ENCODE measurements around the gene OMD. TPM values are rescaled to one million over a fixed set of nuclear protein-coding genes. Genes with fewer than 3 reads are reported as not detected.
"Not testable (repeated sequence)": the region's sequence is repeated elsewhere in the genome, so short reads cannot be mapped to it uniquely, and the experiment has no call there.

Gene OMD
- total RNA-seq, 1 donor from 2014 or later, result not detected

DNA sequence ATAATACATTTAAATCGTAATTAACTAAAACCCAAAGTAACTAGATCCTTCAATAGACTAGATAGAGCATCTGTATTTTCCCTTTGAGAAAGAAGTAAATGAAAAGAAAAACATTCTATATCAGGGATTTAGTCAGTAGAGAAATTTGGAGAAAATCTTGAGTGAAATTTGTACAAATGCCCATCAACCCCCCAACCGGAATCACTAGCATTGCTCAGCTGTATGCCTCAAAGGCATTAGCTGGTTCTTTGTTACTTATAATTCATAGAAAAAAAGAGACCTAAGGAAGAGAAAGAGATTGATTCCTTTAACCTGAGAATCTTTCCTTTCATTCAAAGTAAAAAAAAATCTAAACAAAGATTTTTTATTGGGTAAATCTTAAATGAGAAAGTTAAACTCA lies 659 bp downstream of the OMD start:
- no peaks in the 10 kb centered on the region for H3K27me3 ChIP-seq
- DNase-seq (ENCODE audit: low spot score), result no peak
- H3K36me3 ChIP-seq, result no peaks in the 10 kb centered on the region
- H3K27ac ChIP-seq, result no peak overlapping the region
- no peaks in the 10 kb centered on the region for H3K79me2 ChIP-seq (ENCODE audit: low read depth)
- no peak overlapping the region for H3K4me2 ChIP-seq
- Mint-ChIP-seq H3K36me3 (no peaks in the 10 kb centered on the region), H3K4me3 (no peak overlapping the region), H3K9me3 (no peaks in the 10 kb centered on the region), H3K4me1 (peaks cover 5% of the 10 kb centered on the region), H3K27me3 (ENCODE audit: insufficient read depth, low read depth) (no peaks in the 10 kb centered on the region), H3K27ac (no peak overlapping the region)
- no peaks in the 10 kb centered on the region for H3F3A ChIP-seq (ENCODE audit: low read depth)
- TF ChIP-seq EZH2 (IDR thresholded peaks at IDR 0.05), result no peak
- no peak for TF ChIP-seq EZH2phosphoT487 (IDR thresholded peaks at IDR 0.05)
- TF ChIP-seq, protein P1, sequence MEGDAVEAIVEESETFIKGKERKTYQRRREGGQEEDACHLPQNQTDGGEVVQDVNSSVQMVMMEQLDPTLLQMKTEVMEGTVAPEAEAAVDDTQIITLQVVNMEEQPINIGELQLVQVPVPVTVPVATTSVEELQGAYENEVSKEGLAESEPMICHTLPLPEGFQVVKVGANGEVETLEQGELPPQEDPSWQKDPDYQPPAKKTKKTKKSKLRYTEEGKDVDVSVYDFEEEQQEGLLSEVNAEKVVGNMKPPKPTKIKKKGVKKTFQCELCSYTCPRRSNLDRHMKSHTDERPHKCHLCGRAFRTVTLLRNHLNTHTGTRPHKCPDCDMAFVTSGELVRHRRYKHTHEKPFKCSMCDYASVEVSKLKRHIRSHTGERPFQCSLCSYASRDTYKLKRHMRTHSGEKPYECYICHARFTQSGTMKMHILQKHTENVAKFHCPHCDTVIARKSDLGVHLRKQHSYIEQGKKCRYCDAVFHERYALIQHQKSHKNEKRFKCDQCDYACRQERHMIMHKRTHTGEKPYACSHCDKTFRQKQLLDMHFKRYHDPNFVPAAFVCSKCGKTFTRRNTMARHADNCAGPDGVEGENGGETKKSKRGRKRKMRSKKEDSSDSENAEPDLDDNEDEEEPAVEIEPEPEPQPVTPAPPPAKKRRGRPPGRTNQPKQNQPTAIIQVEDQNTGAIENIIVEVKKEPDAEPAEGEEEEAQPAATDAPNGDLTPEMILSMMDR (IDR thresholded peaks at IDR 0.05), result no peak
- H4K20me1 ChIP-seq (ENCODE audit: low read depth), result no peaks in the 10 kb centered on the region
- no peak overlapping the region for H2AFZ ChIP-seq (replicated peaks)
- no peak overlapping the region for H3K9ac ChIP-seq
- no peaks in the 10 kb centered on the region for H3K9me3 ChIP-seq (ENCODE audit: low read depth)
- no peaks in the 10 kb centered on the region for H3K4me1 ChIP-seq
- no peak overlapping the region for H3K4me3 ChIP-seq

DNA sequence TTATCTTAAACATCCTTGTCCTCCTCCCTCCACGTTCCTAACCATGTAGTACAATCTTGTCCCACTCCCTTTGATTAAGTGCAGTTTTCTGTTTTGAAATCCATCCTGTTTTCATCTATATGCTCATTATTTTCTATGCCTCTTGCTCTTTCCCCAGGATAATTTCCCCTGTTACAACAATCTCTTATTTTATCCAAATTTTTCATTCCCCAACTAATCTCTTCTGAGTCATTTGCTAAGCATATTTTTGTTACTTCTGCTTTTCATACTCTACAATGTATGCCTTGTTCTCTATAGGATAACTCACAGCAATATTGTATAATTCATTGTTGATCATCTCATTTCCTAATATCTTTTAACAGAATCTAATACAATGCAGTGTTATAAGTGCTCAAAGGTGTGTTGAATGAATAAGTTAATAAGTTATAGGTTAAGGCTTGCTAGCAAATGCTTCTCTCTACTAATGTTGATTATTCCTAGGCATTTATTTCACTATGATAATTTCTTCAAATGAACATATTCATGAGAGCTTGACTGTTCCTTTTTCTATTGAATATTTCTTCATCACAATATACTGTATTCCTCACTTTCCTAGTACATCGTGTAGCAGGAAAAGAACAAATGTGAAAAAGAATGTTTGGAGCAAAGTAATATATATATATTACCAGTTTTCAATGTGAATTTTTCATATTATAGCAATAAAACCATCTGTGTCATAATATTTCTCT lies 1.5 kb downstream of the OMD start:
- no peaks in the 10 kb centered on the region for H3K9me3 ChIP-seq (ENCODE audit: low read depth)
- no peaks in the 10 kb centered on the region for H3K27me3 Mint-ChIP-seq (ENCODE audit: insufficient read depth, low read depth)
- H3K9ac ChIP-seq, result no peak overlapping the region
- no peaks in the 10 kb centered on the region for H3K4me1 ChIP-seq
- H3K4me3 ChIP-seq, result no peak overlapping the region
- no peak overlapping the region for H3K27ac ChIP-seq
- DNase-seq (ENCODE audit: low spot score), result no peak
- TF ChIP-seq EZH2phosphoT487 (IDR thresholded peaks at IDR 0.05) (no peak), EZH2 (IDR thresholded peaks at IDR 0.05) (no peak)
- TF ChIP-seq, protein P1 (IDR thresholded peaks at IDR 0.05), result no peak
- H3F3A ChIP-seq (ENCODE audit: low read depth), result no peaks in the 10 kb centered on the region
- H3K27ac Mint-ChIP-seq, result no peak overlapping the region
- H3K9me3 Mint-ChIP-seq, result no peaks in the 10 kb centered on the region
- H3K36me3 Mint-ChIP-seq, result no peaks in the 10 kb centered on the region
- no peaks in the 10 kb centered on the region for H3K79me2 ChIP-seq (ENCODE audit: low read depth)
- no peaks in the 10 kb centered on the region for H3K27me3 ChIP-seq
- no peaks in the 10 kb centered on the region for H4K20me1 ChIP-seq (ENCODE audit: low read depth)
- H3K4me3 Mint-ChIP-seq, result no peak overlapping the region
- no peak overlapping the region for H3K4me2 ChIP-seq
- no peak overlapping the region for H2AFZ ChIP-seq (replicated peaks)
- H3K4me1 Mint-ChIP-seq, result peaks cover 5% of the 10 kb centered on the region
- H3K36me3 ChIP-seq, result no peaks in the 10 kb centered on the region

DNA sequence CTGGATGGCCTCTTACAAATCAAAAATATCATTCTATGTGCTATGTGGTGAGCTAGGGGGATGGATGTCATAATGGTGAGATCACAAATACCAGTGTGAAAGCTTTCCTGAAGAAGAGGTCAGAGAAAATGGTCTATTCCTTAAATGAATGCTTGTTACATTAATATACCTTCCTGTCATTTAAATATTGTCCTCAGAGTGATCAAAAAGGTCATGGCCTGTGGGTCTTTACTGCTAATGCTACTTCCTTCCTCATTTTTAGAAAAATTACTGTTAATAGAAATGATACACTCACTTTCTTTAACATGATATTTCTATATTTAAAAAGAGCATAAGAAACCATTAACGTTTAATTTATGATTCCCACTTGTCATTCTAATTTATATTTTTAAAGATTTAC lies 9.7 kb downstream of the OMD start:
- Mint-ChIP-seq H3K27ac (no peak overlapping the region), H3K4me3 (no peak overlapping the region), H3K36me3 (no peaks in the 10 kb centered on the region), H3K4me1 (no peaks in the 10 kb centered on the region), H3K9me3 (no peaks in the 10 kb centered on the region), H3K27me3 (ENCODE audit: insufficient read depth, low read depth) (no peaks in the 10 kb centered on the region)
- Histone ChIP-seq H3K9me3 (ENCODE audit: low read depth) (no peaks in the 10 kb centered on the region), H3K36me3 (no peaks in the 10 kb centered on the region), H3K4me1 (no peaks in the 10 kb centered on the region), H3F3A (ENCODE audit: low read depth) (no peaks in the 10 kb centered on the region), H3K79me2 (ENCODE audit: low read depth) (no peaks in the 10 kb centered on the region), H4K20me1 (ENCODE audit: low read depth) (no peaks in the 10 kb centered on the region), H3K4me2 (no peak overlapping the region), H3K27ac (no peak overlapping the region), H3K9ac (no peak overlapping the region), H2AFZ (replicated peaks) (no peak overlapping the region), H3K4me3 (no peak overlapping the region), H3K27me3 (no peaks in the 10 kb centered on the region)
- DNase-seq (ENCODE audit: low spot score), result no peak
- TF ChIP-seq EZH2phosphoT487 (IDR thresholded peaks at IDR 0.05) (no peak), EZH2 (IDR thresholded peaks at IDR 0.05) (no peak)
- TF ChIP-seq, protein P1 (IDR thresholded peaks at IDR 0.05), result no peak

DNA sequence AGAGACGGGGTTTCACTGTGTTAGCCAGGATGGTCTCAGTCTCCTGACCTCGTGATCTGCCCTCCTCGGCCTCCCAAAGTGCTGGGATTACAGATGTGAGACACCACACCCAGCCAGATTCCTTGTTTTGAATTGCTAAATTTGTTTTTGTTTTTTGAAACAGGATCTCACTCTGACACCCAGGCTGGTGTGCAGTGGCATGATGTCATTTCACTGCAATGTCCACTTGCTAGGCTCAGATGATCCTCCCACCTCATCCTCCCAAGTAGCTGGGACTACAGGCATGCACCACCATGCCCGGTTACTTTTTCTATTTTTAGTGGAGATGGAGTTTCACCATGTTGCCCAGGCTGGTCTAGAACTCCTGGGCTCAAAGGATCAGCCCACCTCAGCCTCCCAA lies 13.1 kb downstream of the OMD start:
- not testable (repeated sequence) for H3K4me1 ChIP-seq; H3K36me3 Mint-ChIP-seq; H2AFZ ChIP-seq (replicated peaks); H3K27me3 Mint-ChIP-seq (ENCODE audit: insufficient read depth, low read depth); DNase-seq (ENCODE audit: low spot score); H4K20me1 ChIP-seq (ENCODE audit: low read depth); H3K27me3 ChIP-seq; H3K9me3 ChIP-seq (ENCODE audit: low read depth); H3K27ac Mint-ChIP-seq; H3K79me2 ChIP-seq (ENCODE audit: low read depth); H3K9ac ChIP-seq; H3K27ac ChIP-seq; H3K9me3 Mint-ChIP-seq; H3K4me3 ChIP-seq; H3F3A ChIP-seq (ENCODE audit: low read depth); H3K36me3 ChIP-seq; H3K4me1 Mint-ChIP-seq; H3K4me3 Mint-ChIP-seq; H3K4me2 ChIP-seq

All from neural progenitor cell (in vitro differentiated cells).